ENCODE measurements around the gene RNF217.
"Not testable (repeated sequence)": the region's sequence is repeated elsewhere in the genome, so short reads cannot be mapped to it uniquely, and the experiment has no call there.

The RNF217 gene

GRCh38 chr6:125066140-125066539 is 103.9 kb downstream of the RNF217 start:
- DNase-seq, result no peak

- DNase-seq, result peak; percentile 12 to 52
These were observed 104.7 kb downstream of the RNF217 start for GRCh38 chr6:125066964-125067363.

- DNase-seq, result no peak
These were observed 105.3 kb downstream of the RNF217 start for GRCh38 chr6:125067552-125067951.

GRCh38 chr6:125073071-125073470 is 110.8 kb downstream of the RNF217 start:
- DNase-seq, result no peak

GRCh38 chr6:125074120-125074519 is 111.9 kb downstream of the RNF217 start:
- DNase-seq, result no peak

GRCh38 chr6:125075073-125075472 is 112.8 kb downstream of the RNF217 start:
- DNase-seq, result not testable (repeated sequence)

GRCh38 chr6:125075741-125076481 is 113.7 kb downstream of the RNF217 start:
- no peak for DNase-seq

- no peak for DNase-seq
These were observed 114.2 kb downstream of the RNF217 start for GRCh38 chr6:125076482-125076742.

GRCh38 chr6:125077453-125077852 is 115.2 kb downstream of the RNF217 start:
- DNase-seq, result no peak

- no peak for DNase-seq
These were observed 116.5 kb downstream of the RNF217 start for GRCh38 chr6:125078602-125079321.

- DNase-seq, result no peak
These were observed 120.9 kb downstream of the RNF217 start for GRCh38 chr6:125082908-125083683.

- no peak for DNase-seq
These were observed 121.4 kb downstream of the RNF217 start for GRCh38 chr6:125083684-125083990.

- DNase-seq, result no peak
These were observed 124.5 kb downstream of the RNF217 start for GRCh38 chr6:125086716-125087115.

- DNase-seq, result no peak
These were observed 126.7 kb downstream of the RNF217 start for GRCh38 chr6:125088963-125089362.

- DNase-seq, result no peak
These were observed 132.3 kb downstream of the RNF217 start for GRCh38 chr6:125094563-125094962.

GRCh38 chr6:125095580-125096301 is 133.5 kb downstream of the RNF217 start:
- no peak for DNase-seq

- DNase-seq, result no peak
These were observed 134.9 kb downstream of the RNF217 start for GRCh38 chr6:125097186-125097585.

- no peak for DNase-seq
These were observed 136.0 kb downstream of the RNF217 start for GRCh38 chr6:125098253-125098652.

- peak; percentile 12 to 14 for DNase-seq
These were observed 137.2 kb downstream of the RNF217 start for GRCh38 chr6:125099211-125100073.

GRCh38 chr6:125100074-125100652 is 137.9 kb downstream of the RNF217 start:
- DNase-seq, result no peak

- DNase-seq, result no peak
These were observed 138.9 kb downstream of the RNF217 start for GRCh38 chr6:125101128-125101527.

- no peak for DNase-seq
These were observed 139.4 kb downstream of the RNF217 start for GRCh38 chr6:125101631-125102030.

Measured in CD4-positive, alpha-beta T cell treated with Interleukin-4 for 1 hour (primary cell).